GM23338 (cell line): ENCODE results near the gene HIF1AN. TPM values are rescaled to one million over a fixed set of nuclear protein-coding genes. Genes with fewer than 3 reads are reported as not detected.

Experiments used
- ATAC-seq: fragments of 200-7000 bp; cut with Tn5 transposase; 3 replicates; pipeline ENCODE4 v1.9.1; 2020
- DNase-seq: peaks from one replicate; pipeline ENCODE4 v3.0.0-alpha.2; 2015; ENCODE audit warnings: low spot score
- H2AFZ ChIP-seq: fragments of 200-600 bp; sonication (generic); 2 replicates; pipeline ENCODE4 v1.8.0; 2016; ENCODE audit warnings: antibody characterized with exemption, mild to moderate bottlenecking, moderate library complexity
- H3F3A ChIP-seq: fragments of 200-600 bp; sonication (generic); replicated peaks from 2 replicates; pipeline ENCODE4 v1.8.0; 2017; ENCODE audit warnings: antibody characterized with exemption, mixed run types, low read depth
- H3K27ac ChIP-seq: fragments of 200-600 bp; sonication (generic); 2 replicates; pipeline ENCODE4 v1.6.1; 2016; ENCODE audit warnings: low read depth
- H3K27me3 ChIP-seq: fragments of 200-600 bp; sonication (generic); 2 replicates; pipeline ENCODE4 v1.8.0; 2016; ENCODE audit warnings: mild to moderate bottlenecking, mixed run types, moderate library complexity; ENCODE audit not compliant: insufficient read depth
- H3K36me3 ChIP-seq: fragments of 200-600 bp; sonication (generic); 2 replicates; pipeline ENCODE4 v1.8.0; 2016; ENCODE audit warnings: mild to moderate bottlenecking; ENCODE audit not compliant: insufficient read depth
- H3K4me1 ChIP-seq: fragments of 200-600 bp; sonication (generic); 2 replicates; pipeline ENCODE4 v1.8.0; 2016; ENCODE audit warnings: mild to moderate bottlenecking, moderate library complexity; ENCODE audit not compliant: insufficient read depth
- H3K4me2 ChIP-seq: fragments of 200-600 bp; sonication (generic); 2 replicates; pipeline ENCODE4 v1.7.1; 2017; ENCODE audit warnings: mixed run types
- H3K4me3 ChIP-seq: fragments of 200-600 bp; sonication (generic); 2 replicates; pipeline ENCODE4 v1.6.1; 2016; ENCODE audit warnings: mixed run types
- H3K79me2 ChIP-seq: fragments of 200-600 bp; sonication (generic); replicated peaks from 2 replicates; pipeline ENCODE4 v1.8.0; 2017; ENCODE audit warnings: mild to moderate bottlenecking; ENCODE audit not compliant: insufficient read depth
- H3K9me2 ChIP-seq: fragments of 200-600 bp; sonication (generic); 2 replicates; pipeline ENCODE4 v1.8.0; 2017; ENCODE audit not compliant: insufficient read depth
- H4K20me1 ChIP-seq: fragments of 200-600 bp; sonication (generic); replicated peaks from 2 replicates; pipeline ENCODE4 v1.8.0; 2017; ENCODE audit warnings: mild to moderate bottlenecking; ENCODE audit not compliant: insufficient read depth
- H3K27ac Mint-ChIP-seq: 2 replicates; pipeline ENCODE4 v1.8.0; 2020; ENCODE audit warnings: inconsistent platforms, mild to moderate bottlenecking, moderate library complexity, mixed read lengths
- H3K27me3 Mint-ChIP-seq: 3 replicates; pipeline ENCODE4 v1.8.0; 2022; ENCODE audit warnings: low read depth, mild to moderate bottlenecking, moderate library complexity, mixed read lengths, inconsistent platforms; ENCODE audit not compliant: insufficient read depth, poor library complexity
- H3K36me3 Mint-ChIP-seq: 3 replicates; pipeline ENCODE4 v1.8.0; 2021; ENCODE audit warnings: low read depth, mild to moderate bottlenecking, inconsistent platforms, moderate library complexity, mixed read lengths
- H3K4me1 Mint-ChIP-seq: 3 replicates; pipeline ENCODE4 v1.8.0; 2020; ENCODE audit warnings: mild to moderate bottlenecking, inconsistent platforms, mixed read lengths
- H3K4me3 Mint-ChIP-seq: 3 replicates; pipeline ENCODE4 v1.8.0; 2021; ENCODE audit warnings: moderate library complexity, mild to moderate bottlenecking, inconsistent platforms, mixed read lengths
- H3K9me3 Mint-ChIP-seq: 3 replicates; pipeline ENCODE4 v1.8.0; 2020; ENCODE audit warnings: moderate library complexity, mild to moderate bottlenecking, inconsistent platforms, mixed read lengths
- EZH2 ChIP-seq: fragments of 200-600 bp; sonication (generic); IDR thresholded peaks from one replicate; pipeline ENCODE4 v1.8.0; 2017; ENCODE audit warnings: antibody characterized with exemption, mild to moderate bottlenecking, low read depth; ENCODE audit not compliant: unreplicated experiment
- JUNB ChIP-seq: IDR thresholded peaks from one replicate; pipeline ENCODE4 v1.6.1; 2016; ENCODE audit warnings: antibody characterized with exemption; ENCODE audit not compliant: unreplicated experiment
- NANOG ChIP-seq: IDR thresholded peaks from 2 replicates; pipeline ENCODE4 v1.6.1; 2016; ENCODE audit warnings: antibody characterized with exemption, borderline replicate concordance
- POLR2AphosphoS5 ChIP-seq: IDR thresholded peaks from 2 replicates; pipeline ENCODE4 v1.6.1; 2016; ENCODE audit warnings: antibody characterized with exemption, low read depth
- polyA plus RNA-seq: library from polyadenylated mRNA; unstranded; fragments of >200 nt; fragmentation: Nextera tagmentation; extraction: Ambion mirVana; gene quantifications from 2 replicates; pipeline ENCODE4 v1.2.1, GENCODE V29; 2016
- total RNA-seq: library from RNA; depleted of rRNA; stranded (reverse); fragments of >200 nt; shearing (Covaris generic); gene quantifications from 2 replicates; pipeline ENCODE4 v1.2.3, GENCODE V29; 2014
- TF ChIP-seq, protein P1 (sequence below): IDR thresholded peaks from 2 replicates; pipeline ENCODE4 v1.6.1; 2016; ENCODE audit warnings: antibody characterized with exemption
- TF ChIP-seq, protein P2 (sequence below), 2 experiments: fragments of 200-600 bp in 1 of 2; sonication (generic) in 1 of 2; conservative IDR thresholded peaks; 2 replicates each; pipeline versions ENCODE4 v1.5.1 to v1.6.1; 2016 to 2017; ENCODE audit warnings: antibody characterized with exemption in 2 of 2, low read depth in 2 of 2, mild to moderate bottlenecking in 2 of 2, moderate library complexity in 1 of 2
- TF ChIP-seq, protein P3 (sequence below): fragments of 250-450 bp; sonication (Bioruptor Pico); IDR thresholded peaks from 2 replicates; pipeline ENCODE4 v1.5.0; 2020; ENCODE audit warnings: mild to moderate bottlenecking, moderate library complexity

Gene HIF1AN
- total and polyA plus RNA-seq, 2 experiments from 2014 or later, result 9.9 to 26.3 TPM

DNA sequence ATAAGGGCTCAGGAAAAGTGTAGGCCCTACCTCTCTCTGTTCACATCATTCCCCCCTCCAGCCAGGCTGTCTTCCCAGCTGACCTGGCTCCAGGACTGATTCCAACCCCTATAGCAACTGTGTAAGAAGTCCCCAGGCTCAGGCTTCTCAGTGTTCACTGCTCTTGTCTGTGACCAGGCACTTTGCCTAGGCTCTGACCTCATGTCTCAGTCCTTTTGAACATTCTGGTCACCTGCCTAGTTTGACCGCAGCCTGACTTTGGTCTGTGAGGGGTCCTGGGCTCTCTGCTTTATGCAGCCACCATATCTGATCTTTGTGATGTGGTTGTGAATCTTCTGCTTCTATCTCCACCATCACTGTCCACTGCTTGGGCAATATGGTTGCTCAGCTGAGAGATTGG, 24.5 kb downstream of the HIF1AN start:
- ATAC-seq (no peak), DNase-seq (no peak)
- Histone ChIP-seq H3K27ac (no peak overlapping the region), H3K79me2 (no peaks in the 10 kb centered on the region), H3K4me3 (no peak overlapping the region), H3K4me1 (no peaks in the 10 kb centered on the region; the same call in 1 of the 2 replicates), H2AFZ (no peak overlapping the region), H3F3A (0 out of 2 replicates have a peak, but pooled peaks cover 10% of the 10 kb centered on the region), H3K36me3 (no peaks in the 10 kb centered on the region), H3K27me3 (peaks cover 41% of the 10 kb centered on the region), H3K4me2 (no peak overlapping the region), H3K9me2 (no peaks in the 10 kb centered on the region), H4K20me1 (peaks cover 6% of the 10 kb centered on the region)
- no peaks in the 10 kb centered on the region for H3K36me3 Mint-ChIP-seq
- H3K4me1 Mint-ChIP-seq, result peaks cover 5% of the 10 kb centered on the region; the same call in 2 of the 3 replicates
- H3K27ac Mint-ChIP-seq, result no peak overlapping the region
- H3K27me3 Mint-ChIP-seq, result peaks cover 28% of the 10 kb centered on the region
- H3K4me3 Mint-ChIP-seq, result no peak overlapping the region
- H3K9me3 Mint-ChIP-seq, result peaks cover 3% of the 10 kb centered on the region; the same call in 2 of the 3 replicates
- TF ChIP-seq, protein P1, sequence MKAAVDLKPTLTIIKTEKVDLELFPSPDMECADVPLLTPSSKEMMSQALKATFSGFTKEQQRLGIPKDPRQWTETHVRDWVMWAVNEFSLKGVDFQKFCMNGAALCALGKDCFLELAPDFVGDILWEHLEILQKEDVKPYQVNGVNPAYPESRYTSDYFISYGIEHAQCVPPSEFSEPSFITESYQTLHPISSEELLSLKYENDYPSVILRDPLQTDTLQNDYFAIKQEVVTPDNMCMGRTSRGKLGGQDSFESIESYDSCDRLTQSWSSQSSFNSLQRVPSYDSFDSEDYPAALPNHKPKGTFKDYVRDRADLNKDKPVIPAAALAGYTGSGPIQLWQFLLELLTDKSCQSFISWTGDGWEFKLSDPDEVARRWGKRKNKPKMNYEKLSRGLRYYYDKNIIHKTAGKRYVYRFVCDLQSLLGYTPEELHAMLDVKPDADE, result no peak
- TF ChIP-seq, protein P2, sequence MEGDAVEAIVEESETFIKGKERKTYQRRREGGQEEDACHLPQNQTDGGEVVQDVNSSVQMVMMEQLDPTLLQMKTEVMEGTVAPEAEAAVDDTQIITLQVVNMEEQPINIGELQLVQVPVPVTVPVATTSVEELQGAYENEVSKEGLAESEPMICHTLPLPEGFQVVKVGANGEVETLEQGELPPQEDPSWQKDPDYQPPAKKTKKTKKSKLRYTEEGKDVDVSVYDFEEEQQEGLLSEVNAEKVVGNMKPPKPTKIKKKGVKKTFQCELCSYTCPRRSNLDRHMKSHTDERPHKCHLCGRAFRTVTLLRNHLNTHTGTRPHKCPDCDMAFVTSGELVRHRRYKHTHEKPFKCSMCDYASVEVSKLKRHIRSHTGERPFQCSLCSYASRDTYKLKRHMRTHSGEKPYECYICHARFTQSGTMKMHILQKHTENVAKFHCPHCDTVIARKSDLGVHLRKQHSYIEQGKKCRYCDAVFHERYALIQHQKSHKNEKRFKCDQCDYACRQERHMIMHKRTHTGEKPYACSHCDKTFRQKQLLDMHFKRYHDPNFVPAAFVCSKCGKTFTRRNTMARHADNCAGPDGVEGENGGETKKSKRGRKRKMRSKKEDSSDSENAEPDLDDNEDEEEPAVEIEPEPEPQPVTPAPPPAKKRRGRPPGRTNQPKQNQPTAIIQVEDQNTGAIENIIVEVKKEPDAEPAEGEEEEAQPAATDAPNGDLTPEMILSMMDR (conservative IDR thresholded peaks at IDR 0.05; ENCODE audit: low read depth in 2 of 2), result no peak
- no peak for TF ChIP-seq JUNB
- no peak for TF ChIP-seq POLR2AphosphoS5
- no peak for TF ChIP-seq EZH2
- no peak for TF ChIP-seq NANOG
- TF ChIP-seq, protein P3, sequence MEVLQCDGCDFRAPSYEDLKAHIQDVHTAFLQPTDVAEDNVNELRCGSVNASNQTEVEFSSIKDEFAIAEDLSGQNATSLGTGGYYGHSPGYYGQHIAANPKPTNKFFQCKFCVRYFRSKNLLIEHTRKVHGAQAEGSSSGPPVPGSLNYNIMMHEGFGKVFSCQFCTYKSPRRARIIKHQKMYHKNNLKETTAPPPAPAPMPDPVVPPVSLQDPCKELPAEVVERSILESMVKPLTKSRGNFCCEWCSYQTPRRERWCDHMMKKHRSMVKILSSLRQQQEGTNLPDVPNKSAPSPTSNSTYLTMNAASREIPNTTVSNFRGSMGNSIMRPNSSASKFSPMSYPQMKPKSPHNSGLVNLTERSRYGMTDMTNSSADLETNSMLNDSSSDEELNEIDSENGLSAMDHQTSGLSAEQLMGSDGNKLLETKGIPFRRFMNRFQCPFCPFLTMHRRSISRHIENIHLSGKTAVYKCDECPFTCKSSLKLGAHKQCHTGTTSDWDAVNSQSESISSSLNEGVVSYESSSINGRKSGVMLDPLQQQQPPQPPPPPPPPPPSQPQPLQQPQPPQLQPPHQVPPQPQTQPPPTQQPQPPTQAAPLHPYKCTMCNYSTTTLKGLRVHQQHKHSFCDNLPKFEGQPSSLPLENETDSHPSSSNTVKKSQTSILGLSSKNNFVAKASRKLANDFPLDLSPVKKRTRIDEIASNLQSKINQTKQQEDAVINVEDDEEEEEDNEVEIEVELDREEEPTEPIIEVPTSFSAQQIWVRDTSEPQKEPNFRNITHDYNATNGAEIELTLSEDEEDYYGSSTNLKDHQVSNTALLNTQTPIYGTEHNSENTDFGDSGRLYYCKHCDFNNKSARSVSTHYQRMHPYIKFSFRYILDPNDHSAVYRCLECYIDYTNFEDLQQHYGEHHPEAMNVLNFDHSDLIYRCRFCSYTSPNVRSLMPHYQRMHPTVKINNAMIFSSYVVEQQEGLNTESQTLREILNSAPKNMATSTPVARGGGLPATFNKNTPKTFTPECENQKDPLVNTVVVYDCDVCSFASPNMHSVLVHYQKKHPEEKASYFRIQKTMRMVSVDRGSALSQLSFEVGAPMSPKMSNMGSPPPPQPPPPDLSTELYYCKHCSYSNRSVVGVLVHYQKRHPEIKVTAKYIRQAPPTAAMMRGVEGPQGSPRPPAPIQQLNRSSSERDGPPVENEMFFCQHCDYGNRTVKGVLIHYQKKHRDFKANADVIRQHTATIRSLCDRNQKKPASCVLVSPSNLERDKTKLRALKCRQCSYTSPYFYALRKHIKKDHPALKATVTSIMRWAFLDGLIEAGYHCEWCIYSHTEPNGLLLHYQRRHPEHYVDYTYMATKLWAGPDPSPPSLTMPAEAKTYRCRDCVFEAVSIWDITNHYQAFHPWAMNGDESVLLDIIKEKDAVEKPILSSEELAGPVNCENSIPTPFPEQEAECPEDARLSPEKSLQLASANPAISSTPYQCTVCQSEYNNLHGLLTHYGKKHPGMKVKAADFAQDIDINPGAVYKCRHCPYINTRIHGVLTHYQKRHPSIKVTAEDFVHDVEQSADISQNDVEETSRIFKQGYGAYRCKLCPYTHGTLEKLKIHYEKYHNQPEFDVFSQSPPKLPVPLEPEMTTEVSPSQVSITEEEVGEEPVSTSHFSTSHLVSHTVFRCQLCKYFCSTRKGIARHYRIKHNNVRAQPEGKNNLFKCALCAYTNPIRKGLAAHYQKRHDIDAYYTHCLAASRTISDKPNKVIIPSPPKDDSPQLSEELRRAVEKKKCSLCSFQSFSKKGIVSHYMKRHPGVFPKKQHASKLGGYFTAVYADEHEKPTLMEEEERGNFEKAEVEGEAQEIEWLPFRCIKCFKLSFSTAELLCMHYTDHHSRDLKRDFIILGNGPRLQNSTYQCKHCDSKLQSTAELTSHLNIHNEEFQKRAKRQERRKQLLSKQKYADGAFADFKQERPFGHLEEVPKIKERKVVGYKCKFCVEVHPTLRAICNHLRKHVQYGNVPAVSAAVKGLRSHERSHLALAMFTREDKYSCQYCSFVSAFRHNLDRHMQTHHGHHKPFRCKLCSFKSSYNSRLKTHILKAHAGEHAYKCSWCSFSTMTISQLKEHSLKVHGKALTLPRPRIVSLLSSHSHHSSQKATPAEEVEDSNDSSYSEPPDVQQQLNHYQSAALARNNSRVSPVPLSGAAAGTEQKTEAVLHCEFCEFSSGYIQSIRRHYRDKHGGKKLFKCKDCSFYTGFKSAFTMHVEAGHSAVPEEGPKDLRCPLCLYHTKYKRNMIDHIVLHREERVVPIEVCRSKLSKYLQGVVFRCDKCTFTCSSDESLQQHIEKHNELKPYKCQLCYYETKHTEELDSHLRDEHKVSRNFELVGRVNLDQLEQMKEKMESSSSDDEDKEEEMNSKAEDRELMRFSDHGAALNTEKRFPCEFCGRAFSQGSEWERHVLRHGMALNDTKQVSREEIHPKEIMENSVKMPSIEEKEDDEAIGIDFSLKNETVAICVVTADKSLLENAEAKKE (CRISPR knock-in tag), result no peak
